ENCODE data around the gene ARHGEF38. TPM values are rescaled to one million over a fixed set of nuclear protein-coding genes. Genes with fewer than 3 reads are reported as not detected.
A peak's percentile ranks its signal among the peaks of the same experiment; 100 is the strongest.

ARHGEF38 gene
- total RNA-seq, 1 donor from 2014 or later: 20.6 TPM

GRCh38 chr4:105633241-105633640 is 80.8 kb downstream of the ARHGEF38 start:
- no peak overlapping the region for H3K27ac ChIP-seq
- H3K27me3 ChIP-seq (ENCODE audit: low read depth): no peaks in the 10 kb centered on the region
- no peaks in the 10 kb centered on the region for H3K9me3 ChIP-seq
- TF ChIP-seq CTCF (IDR thresholded peaks at IDR 0.05): no peak
- H3K36me3 ChIP-seq: no peaks in the 10 kb centered on the region
- no peak overlapping the region for H3K4me3 ChIP-seq
- no peak for DNase-seq
- H3K4me1 ChIP-seq: peaks cover 34% of the 10 kb centered on the region
- intact Hi-C loops (cut with DNase I): no loop called here
- ATAC-seq: peak; percentile 65 to 73

- DNase-seq (no peak), ATAC-seq (no peak)
- TF ChIP-seq CTCF (IDR thresholded peaks at IDR 0.05): no peak
- H3K36me3 ChIP-seq: no peaks in the 10 kb centered on the region
- no peaks in the 10 kb centered on the region for H3K27me3 ChIP-seq (ENCODE audit: low read depth)
- intact Hi-C loops (cut with DNase I): no loop called here
- H3K4me3 ChIP-seq: no peak overlapping the region
- peaks cover 36% of the 10 kb centered on the region for H3K4me1 ChIP-seq
- no peaks in the 10 kb centered on the region for H3K9me3 ChIP-seq
- H3K27ac ChIP-seq: no peak overlapping the region
These were observed 82.1 kb downstream of the ARHGEF38 start for GRCh38 chr4:105634402-105635080.

- Histone ChIP-seq H3K4me1 (peaks cover 36% of the 10 kb centered on the region), H3K4me3 (no peak overlapping the region), H3K27me3 (ENCODE audit: low read depth) (no peaks in the 10 kb centered on the region), H3K36me3 (no peaks in the 10 kb centered on the region), H3K27ac (peak overlapping the region; percentile 43), H3K9me3 (no peaks in the 10 kb centered on the region)
- no peak for TF ChIP-seq CTCF (IDR thresholded peaks at IDR 0.05)
- intact Hi-C loops (cut with DNase I): no loop called here
- DNase-seq (peak; percentile 74), ATAC-seq (peak; percentile 80 to 85)
These were observed 85.2 kb downstream of the ARHGEF38 start for GRCh38 chr4:105637408-105638176.

GRCh38 chr4:105641845-105642244 is 89.4 kb downstream of the ARHGEF38 start:
- Histone ChIP-seq H3K27me3 (ENCODE audit: low read depth) (no peaks in the 10 kb centered on the region), H3K4me1 (peaks cover 9% of the 10 kb centered on the region), H3K36me3 (no peaks in the 10 kb centered on the region), H3K4me3 (no peak overlapping the region), H3K27ac (no peak overlapping the region), H3K9me3 (no peaks in the 10 kb centered on the region)
- intact Hi-C loops (cut with DNase I): no loop called here
- no peak for TF ChIP-seq CTCF (IDR thresholded peaks at IDR 0.05)
- DNase-seq (no peak), ATAC-seq (no peak)

- ATAC-seq: no peak
- Histone ChIP-seq H3K9me3 (no peaks in the 10 kb centered on the region), H3K4me3 (no peak overlapping the region), H3K4me1 (no peaks in the 10 kb centered on the region), H3K36me3 (no peaks in the 10 kb centered on the region), H3K27ac (no peak overlapping the region), H3K27me3 (ENCODE audit: low read depth) (no peaks in the 10 kb centered on the region)
- intact Hi-C loops (cut with DNase I): no loop called here
- DNase-seq: no peak
- TF ChIP-seq CTCF (IDR thresholded peaks at IDR 0.05): no peak
These were observed 91.8 kb downstream of the ARHGEF38 start for GRCh38 chr4:105644257-105644656.
